DMS153 treated with DMSO at 0.1 percent for 48 hours (cell line): ENCODE results near the gene PTPRCAP.
"Not testable (repeated sequence)": the region's sequence is repeated elsewhere in the genome, so short reads cannot be mapped to it uniquely, and the experiment has no call there.

ENCODE experiments used
- DNase-seq: peaks from one replicate; lab custom pipeline; 2025; ENCODE audit not compliant: unreplicated experiment; lab: John Stamatoyannopoulos, UW

Gene PTPRCAP

DNA sequence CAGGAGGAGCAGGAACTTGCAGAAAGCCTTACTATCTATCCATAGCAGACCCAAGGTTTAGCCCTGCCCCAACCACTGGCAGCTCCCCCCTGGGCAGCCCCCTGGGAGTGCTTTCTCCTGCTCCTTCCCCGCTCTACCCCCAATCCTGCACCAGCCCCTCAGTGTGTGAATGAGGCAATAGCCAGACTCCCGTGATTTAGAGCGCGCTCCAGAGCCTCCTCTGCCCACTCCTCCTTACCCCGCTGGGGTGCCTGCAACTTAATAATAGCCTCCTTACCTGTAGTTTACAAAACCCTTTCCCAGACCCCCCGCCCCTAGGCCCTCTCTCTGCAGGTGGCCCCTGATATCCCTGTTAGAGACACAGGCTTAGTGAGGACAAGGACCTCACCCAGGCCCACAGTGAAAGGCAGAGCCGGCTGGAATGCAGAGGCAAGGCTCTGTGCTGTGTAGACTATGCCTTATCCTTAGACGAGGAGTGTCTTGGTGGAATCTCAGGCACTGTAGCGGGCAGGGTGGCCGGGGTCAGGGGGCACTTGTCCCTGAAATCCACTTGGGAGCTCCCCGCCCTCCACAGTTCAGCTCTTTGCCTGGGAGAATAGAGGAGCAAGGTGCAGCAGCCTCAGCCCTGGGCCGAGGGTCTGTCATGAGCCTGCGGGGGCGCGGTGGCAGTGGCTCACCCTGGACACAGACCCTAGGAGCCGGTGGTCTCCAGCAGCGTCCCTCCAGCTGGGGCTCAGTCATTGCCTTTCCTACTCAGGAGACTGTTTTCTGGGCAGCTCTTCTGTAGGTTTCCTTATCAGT lies 26.3 kb downstream of the PTPRCAP start:
- no peak for DNase-seq

DNA sequence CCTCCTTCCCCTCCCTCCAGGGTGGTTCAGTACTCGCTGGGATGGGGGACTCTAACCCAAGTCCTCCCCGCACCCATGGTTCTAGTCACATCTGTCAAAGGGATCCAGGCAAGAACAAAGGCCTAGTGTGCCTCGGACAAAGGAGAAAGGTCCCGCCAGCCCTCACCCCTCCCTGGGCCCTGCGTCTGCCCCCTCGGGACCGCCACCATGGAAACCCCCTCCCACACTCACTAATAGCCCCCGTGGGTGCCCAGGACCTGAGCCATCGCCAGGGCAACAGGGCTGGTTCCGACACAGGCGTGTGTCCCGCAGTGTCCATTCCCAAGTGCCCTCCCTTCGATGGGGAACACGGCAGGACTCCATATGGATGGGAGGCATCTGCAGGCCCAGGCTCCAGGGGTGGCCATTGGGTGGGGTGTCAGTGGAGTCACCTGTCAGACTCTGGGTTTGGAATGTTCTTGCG lies 27.1 kb downstream of the PTPRCAP start:
- DNase-seq = no peak

DNA sequence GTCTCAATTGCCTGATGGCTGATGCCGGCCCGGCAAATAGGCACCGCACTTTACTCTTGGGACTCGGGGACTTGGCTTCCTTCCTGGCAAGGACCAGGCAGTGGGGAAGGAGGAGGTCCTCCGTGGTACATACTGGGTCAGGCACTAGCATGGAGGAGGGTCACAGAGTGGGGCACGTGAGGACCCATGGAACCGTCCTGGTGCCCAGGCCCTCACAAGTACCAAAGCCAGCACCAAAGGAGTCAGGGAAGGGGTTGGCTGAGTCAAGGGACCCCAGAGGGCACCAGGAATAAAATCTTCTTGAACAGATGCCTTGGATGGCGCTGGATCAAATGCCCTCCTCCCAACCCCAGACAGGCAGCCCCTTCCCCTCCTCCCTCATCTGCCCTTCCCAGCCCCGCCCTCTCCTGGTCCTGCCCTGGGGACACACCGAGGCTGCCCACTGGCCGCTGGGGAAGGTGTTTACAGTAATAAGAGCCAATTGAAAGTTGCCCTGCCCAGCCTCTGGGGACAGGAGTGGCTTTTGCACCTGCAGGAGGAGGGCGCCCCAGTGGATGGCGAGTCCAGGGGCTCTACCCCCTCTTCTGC lies 27.6 kb downstream of the PTPRCAP start:
- peak; percentile 27 for DNase-seq

DNA sequence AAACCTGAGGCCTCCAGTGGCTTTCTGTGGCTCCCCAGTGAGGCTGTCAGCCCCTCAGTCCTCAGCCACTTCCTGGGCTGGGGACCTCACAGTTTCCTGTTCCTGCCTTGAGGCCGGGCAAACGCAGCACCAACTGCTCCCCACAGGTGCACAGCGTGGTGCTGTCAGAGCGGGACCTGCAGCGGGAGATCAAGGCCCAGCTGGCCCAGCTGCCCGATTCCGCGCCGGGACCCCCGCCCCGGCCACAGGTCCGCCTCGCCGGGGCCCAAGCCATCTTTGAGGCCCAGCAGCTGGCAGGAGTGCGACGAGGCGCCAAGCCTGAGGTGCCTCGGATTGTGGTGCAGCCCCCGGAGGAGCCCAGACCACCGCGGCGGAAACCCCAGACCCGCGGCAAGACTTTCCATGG lies 28.2 kb downstream of the PTPRCAP start:
- DNase-seq = no peak

DNA sequence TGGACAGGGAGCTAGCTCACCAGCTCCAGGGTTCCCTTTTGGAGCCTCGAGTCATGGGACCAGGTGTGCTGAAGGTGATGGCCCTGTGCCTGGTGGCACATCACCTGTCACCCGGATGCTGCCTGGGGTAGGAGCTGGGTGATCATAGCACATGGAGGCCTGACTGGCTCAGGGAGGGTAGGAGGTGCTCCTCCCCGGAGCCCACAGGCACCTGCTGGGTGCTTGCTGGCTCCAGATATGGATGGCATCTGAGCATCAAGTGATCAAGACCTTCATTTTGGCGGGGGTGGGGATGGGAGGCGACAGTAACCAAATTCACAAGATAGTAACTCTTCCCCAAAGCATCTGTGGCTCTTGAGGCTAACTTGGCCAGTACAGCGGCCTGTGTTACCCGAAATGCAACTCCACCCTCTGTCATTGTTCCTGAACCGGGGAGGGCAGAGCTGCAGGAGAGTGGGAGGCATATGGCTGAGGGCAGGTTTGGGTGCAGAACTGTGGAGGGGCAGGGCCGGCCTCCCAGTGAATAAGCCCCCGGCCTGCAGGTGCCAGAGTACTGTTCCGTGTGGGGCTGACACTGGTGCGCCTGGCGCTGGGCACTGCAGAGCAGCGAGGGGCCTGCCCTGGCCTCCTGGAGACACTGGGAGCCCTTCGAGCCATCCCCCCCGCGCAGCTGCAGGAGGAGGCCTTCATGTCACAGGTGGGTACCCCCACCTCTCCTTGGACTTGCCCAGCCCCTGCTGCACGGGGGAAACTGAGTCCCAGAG lies 28.9 kb downstream of the PTPRCAP start:
- no peak for DNase-seq

DNA sequence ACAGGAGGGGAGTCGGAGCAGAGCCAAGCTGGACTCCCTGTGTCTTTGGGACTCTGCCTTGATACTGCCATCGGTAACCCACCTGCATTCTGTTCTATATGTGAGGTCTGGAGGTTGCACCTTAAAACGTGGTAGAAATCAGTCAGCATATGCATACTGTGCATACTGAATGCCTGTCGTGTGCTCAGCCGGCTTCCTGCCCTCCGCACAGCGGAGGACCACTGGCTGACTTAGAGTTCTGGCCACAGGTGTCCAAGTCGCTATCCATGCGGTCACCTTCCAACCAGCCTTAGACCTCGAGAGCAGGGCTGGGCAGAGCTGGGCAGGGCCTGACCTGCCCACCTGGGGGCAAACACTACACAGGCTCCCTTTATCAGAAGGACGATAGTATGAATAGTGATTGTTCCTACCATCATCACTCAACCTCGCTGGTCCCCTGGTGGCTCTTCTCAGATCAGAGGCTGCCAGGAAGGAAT lies 29.8 kb downstream of the PTPRCAP start:
- no peak for DNase-seq

DNA sequence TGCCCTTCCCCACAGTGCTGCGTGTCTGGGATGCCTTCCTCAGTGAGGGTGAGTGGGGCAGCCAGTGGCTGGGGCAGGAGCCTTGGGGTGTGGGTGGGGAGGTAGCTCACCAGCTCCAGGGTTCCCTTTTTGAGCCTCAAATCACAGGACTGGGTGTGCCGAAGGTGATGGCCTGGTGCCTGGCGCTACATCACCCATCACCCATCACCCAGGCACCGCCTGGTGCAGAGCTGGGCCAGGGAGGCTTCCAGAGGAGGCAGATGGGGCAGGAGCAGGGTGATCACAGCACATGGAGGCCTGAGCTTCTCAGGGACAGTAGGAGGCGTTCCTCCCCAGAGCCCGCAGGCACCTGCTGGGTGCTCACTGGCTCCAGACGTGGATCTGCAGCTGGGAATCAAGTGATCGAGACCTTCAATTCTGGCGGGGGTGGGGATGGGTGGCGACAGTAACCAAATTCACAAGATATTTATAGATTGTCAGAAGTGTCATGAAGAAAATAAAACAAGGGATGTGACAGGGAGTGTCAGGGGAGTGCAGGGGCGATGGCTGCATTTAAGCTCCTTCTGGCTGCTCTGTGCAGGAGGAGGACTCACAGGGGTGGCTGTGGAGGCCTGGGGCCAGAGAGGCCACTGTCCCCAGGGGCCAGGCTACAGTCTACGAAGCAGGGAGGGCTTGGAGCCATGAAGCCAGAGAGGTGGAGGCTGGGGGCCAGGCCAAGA lies 30.4 kb downstream of the PTPRCAP start:
- DNase-seq = peak; percentile 19

DNA sequence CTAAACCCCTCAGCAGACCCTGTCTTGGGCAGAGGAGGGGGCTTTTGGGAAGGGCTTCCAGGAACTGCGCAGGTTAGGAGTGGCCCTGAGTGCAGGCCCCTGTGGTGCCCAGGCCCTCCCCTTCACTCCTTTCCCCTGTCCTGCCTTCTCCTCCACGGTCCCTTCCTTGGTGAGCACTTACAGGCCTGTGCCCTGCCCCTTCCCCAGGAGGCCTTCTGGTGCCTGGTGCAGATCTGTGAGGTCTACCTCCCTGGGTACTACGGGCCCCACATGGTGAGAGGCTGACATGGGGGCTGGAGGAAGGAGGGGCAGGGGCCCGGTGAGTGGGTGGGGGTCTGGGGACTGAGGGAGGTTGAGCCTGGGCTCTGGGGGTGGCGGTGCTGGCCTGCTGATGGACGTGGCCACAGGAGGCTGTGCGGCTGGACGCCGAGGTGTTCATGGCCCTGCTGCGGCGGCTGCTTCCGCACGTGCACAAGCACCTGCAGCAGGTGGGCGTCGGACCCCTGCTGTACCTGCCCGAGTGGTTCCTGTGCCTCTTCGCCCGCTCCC lies 31.0 kb downstream of the PTPRCAP start:
- no peak for DNase-seq

DNA sequence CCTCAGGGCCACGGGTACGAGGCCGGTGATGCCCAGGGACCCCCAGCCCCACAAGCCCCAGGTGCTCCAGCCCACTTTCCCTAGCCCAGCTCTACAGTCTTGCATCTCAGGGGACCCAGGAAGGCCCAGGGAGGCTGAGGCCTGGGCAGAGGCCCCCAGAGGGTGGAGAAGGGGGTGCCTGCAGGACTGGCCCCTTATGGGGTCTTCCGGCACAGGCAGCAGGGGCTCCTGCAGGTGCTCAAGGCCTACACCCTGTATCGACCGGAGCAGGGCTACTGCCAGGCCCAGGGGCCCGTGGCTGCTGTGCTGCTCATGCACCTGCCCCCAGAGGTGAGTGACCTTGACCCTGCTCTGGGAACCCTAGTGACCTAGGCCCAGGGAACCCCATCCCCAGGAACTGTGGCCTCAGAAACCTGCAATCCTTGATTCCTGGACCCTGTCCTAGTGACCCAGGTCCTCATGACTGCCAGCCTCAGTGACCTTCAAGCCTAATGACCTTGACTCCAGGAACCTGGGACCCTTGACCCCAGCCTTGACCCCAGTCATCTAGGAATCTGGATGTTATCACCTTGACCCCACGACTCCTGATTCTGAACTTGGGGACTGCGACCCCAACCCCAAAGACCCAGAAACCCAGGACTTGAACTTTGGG lies 31.7 kb downstream of the PTPRCAP start:
- DNase-seq = no peak

DNA sequence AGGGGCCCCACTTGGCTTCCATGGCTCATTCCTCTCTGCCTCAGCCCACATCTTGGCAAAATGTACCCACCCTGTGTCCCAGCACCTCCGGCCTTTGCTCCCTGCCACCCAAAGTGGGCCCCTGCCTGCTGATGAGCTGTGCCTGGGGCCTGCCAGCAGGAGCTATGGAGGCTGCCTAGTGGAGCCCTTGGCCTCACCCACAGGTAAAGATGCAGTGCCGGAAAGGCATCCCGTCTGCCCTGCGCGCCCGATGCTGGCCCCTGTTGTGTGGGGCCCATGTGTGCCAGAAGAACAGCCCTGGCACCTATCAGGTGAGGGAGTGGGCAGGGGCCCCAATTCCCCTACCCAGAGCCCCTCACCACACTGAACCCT lies 32.3 kb downstream of the PTPRCAP start:
- no peak for DNase-seq

DNA sequence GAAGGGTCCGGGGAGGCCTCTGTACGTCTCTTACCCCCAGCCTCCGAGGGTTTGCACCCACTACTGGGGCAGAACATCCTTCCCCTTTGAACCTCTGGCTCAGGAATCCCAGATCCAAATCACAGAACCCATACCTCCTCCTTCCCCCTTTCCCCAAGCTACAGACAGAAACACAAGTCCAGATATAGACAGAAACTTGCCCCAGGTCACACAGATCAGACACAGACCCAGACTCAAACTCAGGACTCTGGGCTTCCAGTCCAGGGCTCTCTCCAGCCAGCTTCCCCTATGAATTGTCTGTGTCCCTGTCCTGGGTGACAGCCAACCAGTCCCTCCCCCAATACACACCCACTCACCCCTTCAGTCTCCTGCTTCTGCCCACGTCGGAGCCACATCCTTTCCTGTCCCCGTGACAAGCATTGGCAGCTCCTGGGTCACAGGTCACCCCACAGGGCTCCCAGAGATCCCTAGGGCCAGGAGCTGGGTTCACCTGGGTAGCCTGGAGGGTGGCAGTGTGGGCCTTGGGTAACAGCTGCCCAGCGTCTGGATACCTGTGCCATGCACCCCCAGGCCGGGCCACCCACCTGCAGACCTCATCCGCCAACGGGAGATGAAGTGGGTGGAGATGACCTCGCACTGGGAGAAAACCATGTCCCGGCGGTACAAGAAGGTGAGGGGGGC lies 32.8 kb downstream of the PTPRCAP start:
- no peak for DNase-seq

DNA sequence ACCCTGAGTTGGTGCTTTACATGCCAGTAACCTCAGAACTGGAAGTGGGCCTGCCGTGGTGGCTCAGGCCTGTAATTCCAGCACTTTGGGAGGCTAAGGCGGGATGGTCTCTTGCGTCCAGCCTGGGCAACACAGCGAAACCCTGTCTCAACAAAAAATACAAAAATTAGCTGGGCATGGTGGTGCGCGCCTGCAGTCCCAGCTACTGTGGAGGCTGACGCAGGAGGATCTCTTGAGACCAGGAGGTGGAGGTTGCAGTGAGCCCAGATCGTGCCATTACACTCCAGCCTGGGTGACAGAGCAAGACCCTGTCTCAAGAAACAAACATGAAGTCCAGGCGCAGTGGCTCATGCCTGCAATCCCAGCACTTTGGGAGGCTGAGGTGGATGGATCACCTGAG lies 34.4 kb downstream of the PTPRCAP start:
- DNase-seq = not testable (repeated sequence)

DNA sequence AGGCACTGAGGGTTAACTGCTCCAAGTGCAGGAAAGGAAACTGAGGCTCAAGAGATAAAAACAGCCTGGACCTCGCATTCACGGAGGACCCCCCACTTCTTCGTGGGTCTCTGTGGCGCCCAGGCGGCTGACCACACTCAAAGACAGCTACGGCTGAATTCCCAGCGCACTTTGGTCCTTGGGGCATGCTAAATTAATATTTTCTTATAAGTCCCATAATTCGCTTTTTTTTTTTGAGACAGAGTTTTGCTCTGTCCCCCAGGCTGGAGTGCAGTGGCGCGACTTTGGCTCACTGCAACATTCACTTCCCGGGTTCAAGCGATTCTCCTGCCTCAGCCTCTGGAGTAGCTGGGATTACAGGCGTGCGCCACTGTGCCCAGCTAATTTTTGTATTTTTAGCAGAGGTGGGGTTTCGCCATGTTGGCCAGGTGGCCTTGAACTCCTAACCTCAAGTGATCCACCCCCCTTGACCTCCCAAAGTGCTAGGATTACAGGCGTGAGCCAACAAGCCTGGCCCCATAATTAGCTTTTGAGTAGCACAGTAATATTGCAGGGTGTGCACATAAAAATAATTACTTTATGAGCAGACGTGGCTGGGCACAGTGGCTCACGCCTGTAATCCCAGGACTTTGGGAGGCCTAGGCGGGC lies 35.2 kb downstream of the PTPRCAP start:
- DNase-seq = not testable (repeated sequence)

DNA sequence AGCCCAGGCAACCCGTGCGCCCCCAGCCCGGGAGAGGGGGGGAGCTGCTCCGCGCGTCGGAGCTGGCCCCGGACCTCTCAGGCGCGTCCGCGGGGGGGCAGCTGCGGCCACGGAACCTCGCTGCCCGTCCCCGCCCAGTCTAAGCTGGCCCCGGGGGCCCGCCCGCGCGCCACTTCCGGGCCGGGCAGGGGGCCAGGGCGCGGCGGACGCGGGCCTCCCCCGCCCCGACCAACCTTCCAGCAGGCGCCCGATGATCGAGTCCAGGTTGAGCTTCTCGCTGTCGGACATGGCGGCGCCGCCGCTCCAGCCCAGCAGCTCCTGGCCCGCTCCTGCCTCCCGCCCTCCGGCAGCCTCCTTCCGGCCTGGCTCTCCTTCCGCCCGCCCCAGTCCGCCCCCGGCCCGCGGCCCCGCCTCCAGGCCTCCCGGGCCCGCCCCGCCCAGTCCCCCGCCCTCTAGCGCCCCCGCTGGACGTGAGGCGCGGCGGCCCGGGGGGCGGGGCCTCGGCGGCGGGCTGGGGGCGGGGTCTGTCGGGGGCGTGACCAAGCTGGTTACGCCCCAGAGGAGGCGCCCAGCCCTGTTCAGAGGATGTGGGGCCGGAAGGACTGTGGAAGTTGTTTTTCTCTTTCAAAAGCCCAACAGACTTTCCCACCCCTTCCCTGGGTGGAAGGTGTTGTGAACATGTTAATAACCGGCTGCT lies 35.8 kb downstream of the PTPRCAP start, which contains the start of gene PPP1CA:
PPP1CA (minus strand) TSS at position 364 of the 697 bp plus-strand sequence; CDS start at position 288, 76 bp downstream.
- DNase-seq = peak; percentile 82

DNA sequence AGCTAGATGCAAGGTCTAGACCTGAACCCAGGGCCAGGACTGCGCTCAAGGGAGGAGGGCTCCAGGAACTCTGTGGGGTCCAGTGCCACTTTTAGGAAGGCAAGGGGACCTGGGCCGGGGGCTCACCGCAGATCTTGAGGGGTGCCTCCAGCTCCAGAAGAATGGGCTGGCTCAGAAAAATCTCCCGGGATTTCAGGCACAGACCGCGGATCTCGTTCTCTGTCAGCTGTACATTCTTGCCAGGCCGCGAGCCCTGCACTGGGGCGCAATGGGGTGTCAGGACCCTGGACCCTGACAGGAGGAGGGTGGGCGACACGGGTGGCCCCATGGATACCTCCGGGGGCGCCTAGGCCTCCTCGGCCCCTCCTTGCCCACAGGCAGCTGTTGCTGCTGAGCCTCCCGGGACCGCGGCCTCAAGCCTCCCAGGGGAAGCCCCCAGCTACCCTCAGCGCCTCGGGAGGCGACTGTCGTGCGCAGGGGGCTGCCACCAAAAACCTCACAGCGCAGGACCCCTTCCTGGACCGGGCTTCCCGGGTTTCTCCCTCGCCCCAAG lies 36.5 kb downstream of the PTPRCAP start:
- DNase-seq = no peak

DNA sequence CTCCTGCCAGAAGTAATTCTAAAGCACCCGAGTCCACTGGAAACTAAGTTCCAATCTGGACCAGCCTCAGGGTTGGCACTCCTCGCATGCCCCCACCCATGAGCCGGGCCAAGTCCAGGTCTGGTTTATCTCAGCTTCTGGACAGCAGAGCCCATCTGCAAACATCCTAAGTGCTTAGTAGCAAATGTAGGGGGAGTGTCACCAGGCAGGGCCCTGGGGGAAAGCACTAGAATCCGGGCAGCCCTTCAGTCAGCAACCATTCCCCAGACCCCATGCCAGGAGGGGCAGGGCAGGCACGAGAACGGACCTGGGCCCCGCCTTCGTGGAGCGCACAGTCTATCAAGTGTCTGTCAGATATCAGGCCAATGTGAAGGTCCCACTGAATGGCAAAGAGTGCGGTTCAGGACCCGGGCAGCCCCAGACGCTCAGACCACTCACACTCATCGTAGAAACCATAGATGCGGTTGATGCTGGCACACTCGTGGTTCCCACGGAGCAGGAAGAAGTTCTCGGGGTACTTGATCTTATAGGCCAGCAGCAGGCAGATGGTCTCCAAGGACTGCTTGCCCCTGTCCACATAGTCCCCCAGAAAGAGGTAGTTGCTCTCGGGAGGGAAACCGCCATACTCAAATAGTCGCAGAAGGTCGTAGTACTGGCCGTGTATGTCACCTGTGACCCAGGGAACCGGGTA lies 37.1 kb downstream of the PTPRCAP start:
- DNase-seq = no peak

DNA sequence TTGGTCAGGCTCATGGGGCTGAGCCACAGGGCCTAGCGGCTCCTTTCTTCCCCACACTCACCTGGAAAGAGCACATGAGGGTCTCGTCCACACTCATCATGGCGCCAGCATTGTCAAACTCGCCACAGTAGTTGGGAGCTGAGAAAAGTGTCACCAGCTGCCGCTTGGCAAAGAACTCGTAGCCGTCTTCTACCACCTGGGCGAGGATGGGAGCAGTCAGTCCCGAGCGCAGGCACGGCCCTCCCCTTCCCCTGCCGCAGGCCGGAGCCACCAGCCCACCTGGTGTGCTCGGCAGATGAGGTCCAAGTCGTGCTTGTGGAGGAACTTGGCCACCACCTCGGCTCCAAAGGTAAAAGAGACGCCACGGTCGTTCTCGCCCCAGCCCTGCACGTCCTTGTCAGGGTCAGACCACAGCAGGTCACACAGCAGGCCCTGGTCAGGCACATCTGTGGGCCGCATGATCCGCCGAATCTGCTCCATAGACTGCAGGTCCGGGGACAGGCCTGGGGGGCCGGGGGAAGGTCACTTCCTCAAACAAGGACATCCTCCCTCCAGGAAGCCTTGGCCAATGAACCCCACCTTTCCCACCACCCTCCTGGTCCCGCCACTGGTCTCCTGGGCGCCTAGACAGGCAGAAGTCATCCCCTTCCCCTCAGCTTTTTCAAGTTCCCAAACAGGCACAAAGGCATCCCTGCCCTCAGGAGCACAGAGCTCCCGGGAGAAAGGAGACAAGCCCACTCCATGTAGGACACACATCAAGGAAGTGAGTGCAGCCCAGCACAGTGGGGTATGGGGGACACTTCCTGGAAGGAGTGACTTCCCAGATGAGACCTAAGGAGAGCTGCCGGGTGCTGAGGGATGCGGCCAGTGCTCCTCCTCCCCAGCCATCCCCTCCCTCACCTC lies 38.6 kb downstream of the PTPRCAP start:
- DNase-seq = no peak
